Panc1 (cell line): ENCODE results near the gene USP40. TPM values are rescaled to one million over a fixed set of nuclear protein-coding genes. Genes with fewer than 3 reads are reported as not detected.

Experiments
- ATAC-seq: fragments of 200-7000 bp; cut with Tn5 transposase; 2 replicates; pipeline ENCODE4 v1.9.1; 2020; ENCODE audit warnings: mild to moderate bottlenecking, moderate library complexity
- BruUV-seq: library from RNA; stranded (reverse); fragments of 400-500 nt; replicated peaks from 2 replicates; lab custom pipeline; 2021; lab: Mats Ljungman, UMichigan
- CTCF ChIA-PET: fragments of 300-600 bp; sonication (Branson Sonifier 250); formaldehyde crosslinking; loops from one replicate; lab custom pipeline; 2022; ENCODE audit warnings: antibody characterized with exemption; lab: Charles Lee
- POLR2A ChIA-PET: fragments of 300-600 bp; sonication (Branson Sonifier 250); formaldehyde crosslinking; loops from one replicate; lab custom pipeline; 2022; ENCODE audit warnings: antibody characterized with exemption; lab: Charles Lee
- DNase-seq: peaks from one replicate; pipeline ENCODE4 v3.0.0-alpha.2; 2010; ENCODE audit warnings: low read depth, low spot score
- H3K27ac ChIP-seq: 2 replicates; pipeline ENCODE4 v1.5.1; 2011; ENCODE audit warnings: mild to moderate bottlenecking, low read length, inconsistent platforms
- H3K27me3 ChIP-seq: fragments of 200-500 bp; sonication (Bioruptor generic); 2 replicates; pipeline ENCODE4 v1.6.0; 2014; ENCODE audit warnings: low read length, inconsistent platforms; ENCODE audit not compliant: control insufficient read depth, insufficient read depth
- H3K36me3 ChIP-seq: fragments of 200-500 bp; sonication (Bioruptor generic); 2 replicates; pipeline ENCODE4 v1.5.1; 2014; ENCODE audit warnings: inconsistent platforms, mild to moderate bottlenecking, low read length, moderate library complexity; ENCODE audit not compliant: control insufficient read depth, insufficient read depth
- H3K4me1 ChIP-seq: 2 replicates; pipeline ENCODE4 v1.5.1; 2011; ENCODE audit warnings: inconsistent platforms, mild to moderate bottlenecking, low read length, moderate library complexity; ENCODE audit not compliant: control insufficient read depth, insufficient read depth
- H3K4me3 ChIP-seq, 2 experiments: 2 replicates each; pipeline ENCODE4 v1.5.1; 2011 to 2012; ENCODE audit warnings: low read depth in 2 of 2, low read length in 2 of 2, mild to moderate bottlenecking in 2 of 2, inconsistent platforms in 1 of 2, moderate library complexity in 1 of 2
- H3K9me3 ChIP-seq: fragments of 200-500 bp; sonication (Bioruptor generic); 2 replicates; pipeline ENCODE4 v1.5.1; 2014; ENCODE audit warnings: low read depth, mild to moderate bottlenecking, inconsistent platforms, low read length, moderate library complexity; ENCODE audit not compliant: control insufficient read depth, insufficient read depth
- POLR2AphosphoS5 ChIP-seq: IDR thresholded peaks from 2 replicates; pipeline ENCODE4 v1.6.1; 2012; ENCODE audit warnings: mild to moderate bottlenecking, low read depth, low read length, moderate library complexity
- SIN3A ChIP-seq: IDR thresholded peaks from 2 replicates; pipeline ENCODE4 v1.6.1; 2012; ENCODE audit warnings: low read depth, mild to moderate bottlenecking, low read length, moderate library complexity, borderline replicate concordance; ENCODE audit not compliant: insufficient read depth
- TCF7L2 ChIP-seq: IDR thresholded peaks from 2 replicates; pipeline ENCODE4 v1.6.1; 2011; ENCODE audit warnings: mild to moderate bottlenecking, low read depth, low read length, inconsistent platforms
- in situ Hi-C: cut with HindIII; loops from 2 replicates; pipeline ENCODE4 v1.10.0; 2016; ENCODE audit warnings: low sequenced_read_pairs, low pct_unique_long_range_greater_than_20kb
- intact Hi-C: fragments of 100-400 bp; cut with micrococcal nuclease; formaldehyde crosslinking; loops from one replicate; pipeline ENCODE4 v1.10.0; 2022; ENCODE audit not compliant: unreplicated experiment
- total RNA-seq: library from RNA; stranded (reverse); gene quantifications from one replicate; pipeline ENCODE4 v1.2.1, GENCODE V29; 2021; ENCODE audit not compliant: unreplicated experiment
- TF ChIP-seq, protein P1 (sequence below): fragments of 450-650 bp; IDR thresholded peaks from 2 replicates; pipeline ENCODE4 v1.5.1; 2017; ENCODE audit warnings: mild to moderate bottlenecking
- TF ChIP-seq, protein P2 (sequence below), 2 experiments: IDR thresholded peaks; 2 replicates each; pipeline ENCODE4 v1.6.1; 2011 to 2012; ENCODE audit warnings: low read depth in 2 of 2, control low read depth in 1 of 2, low read length in 1 of 2, mild to moderate bottlenecking in 1 of 2, moderate library complexity in 1 of 2; ENCODE audit not compliant: insufficient read depth in 1 of 2

Gene USP40
- total RNA-seq, 1 experiment from 2014 or later: 26.6 TPM

GRCh38 chr2:233464056-233464455 lies 102.5 kb downstream of the USP40 start:
- BruUV-seq: no TSS peak
- no peak overlapping the region for H3K4me3 ChIP-seq
- intact Hi-C loops (no loop called here), in situ Hi-C loops (no loop called here)
- H3K27ac ChIP-seq: no peak overlapping the region
- no peaks in the 10 kb centered on the region for H3K27me3 ChIP-seq
- ChIA-PET CTCF (no interaction called here), POLR2A (no interaction called here)
- no peaks in the 10 kb centered on the region for H3K9me3 ChIP-seq
- ATAC-seq (no peak), DNase-seq (no peak)
- H3K36me3 ChIP-seq: peaks cover 25% of the 10 kb centered on the region
- TF ChIP-seq, protein P1, sequence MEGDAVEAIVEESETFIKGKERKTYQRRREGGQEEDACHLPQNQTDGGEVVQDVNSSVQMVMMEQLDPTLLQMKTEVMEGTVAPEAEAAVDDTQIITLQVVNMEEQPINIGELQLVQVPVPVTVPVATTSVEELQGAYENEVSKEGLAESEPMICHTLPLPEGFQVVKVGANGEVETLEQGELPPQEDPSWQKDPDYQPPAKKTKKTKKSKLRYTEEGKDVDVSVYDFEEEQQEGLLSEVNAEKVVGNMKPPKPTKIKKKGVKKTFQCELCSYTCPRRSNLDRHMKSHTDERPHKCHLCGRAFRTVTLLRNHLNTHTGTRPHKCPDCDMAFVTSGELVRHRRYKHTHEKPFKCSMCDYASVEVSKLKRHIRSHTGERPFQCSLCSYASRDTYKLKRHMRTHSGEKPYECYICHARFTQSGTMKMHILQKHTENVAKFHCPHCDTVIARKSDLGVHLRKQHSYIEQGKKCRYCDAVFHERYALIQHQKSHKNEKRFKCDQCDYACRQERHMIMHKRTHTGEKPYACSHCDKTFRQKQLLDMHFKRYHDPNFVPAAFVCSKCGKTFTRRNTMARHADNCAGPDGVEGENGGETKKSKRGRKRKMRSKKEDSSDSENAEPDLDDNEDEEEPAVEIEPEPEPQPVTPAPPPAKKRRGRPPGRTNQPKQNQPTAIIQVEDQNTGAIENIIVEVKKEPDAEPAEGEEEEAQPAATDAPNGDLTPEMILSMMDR: no peak
- TF ChIP-seq POLR2AphosphoS5: no peak
- TF ChIP-seq TCF7L2: no peak
- TF ChIP-seq SIN3A: no peak
- TF ChIP-seq, protein P2, sequence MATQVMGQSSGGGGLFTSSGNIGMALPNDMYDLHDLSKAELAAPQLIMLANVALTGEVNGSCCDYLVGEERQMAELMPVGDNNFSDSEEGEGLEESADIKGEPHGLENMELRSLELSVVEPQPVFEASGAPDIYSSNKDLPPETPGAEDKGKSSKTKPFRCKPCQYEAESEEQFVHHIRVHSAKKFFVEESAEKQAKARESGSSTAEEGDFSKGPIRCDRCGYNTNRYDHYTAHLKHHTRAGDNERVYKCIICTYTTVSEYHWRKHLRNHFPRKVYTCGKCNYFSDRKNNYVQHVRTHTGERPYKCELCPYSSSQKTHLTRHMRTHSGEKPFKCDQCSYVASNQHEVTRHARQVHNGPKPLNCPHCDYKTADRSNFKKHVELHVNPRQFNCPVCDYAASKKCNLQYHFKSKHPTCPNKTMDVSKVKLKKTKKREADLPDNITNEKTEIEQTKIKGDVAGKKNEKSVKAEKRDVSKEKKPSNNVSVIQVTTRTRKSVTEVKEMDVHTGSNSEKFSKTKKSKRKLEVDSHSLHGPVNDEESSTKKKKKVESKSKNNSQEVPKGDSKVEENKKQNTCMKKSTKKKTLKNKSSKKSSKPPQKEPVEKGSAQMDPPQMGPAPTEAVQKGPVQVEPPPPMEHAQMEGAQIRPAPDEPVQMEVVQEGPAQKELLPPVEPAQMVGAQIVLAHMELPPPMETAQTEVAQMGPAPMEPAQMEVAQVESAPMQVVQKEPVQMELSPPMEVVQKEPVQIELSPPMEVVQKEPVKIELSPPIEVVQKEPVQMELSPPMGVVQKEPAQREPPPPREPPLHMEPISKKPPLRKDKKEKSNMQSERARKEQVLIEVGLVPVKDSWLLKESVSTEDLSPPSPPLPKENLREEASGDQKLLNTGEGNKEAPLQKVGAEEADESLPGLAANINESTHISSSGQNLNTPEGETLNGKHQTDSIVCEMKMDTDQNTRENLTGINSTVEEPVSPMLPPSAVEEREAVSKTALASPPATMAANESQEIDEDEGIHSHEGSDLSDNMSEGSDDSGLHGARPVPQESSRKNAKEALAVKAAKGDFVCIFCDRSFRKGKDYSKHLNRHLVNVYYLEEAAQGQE (IDR thresholded peaks at IDR 0.05; ENCODE audit: insufficient read depth in 1 of 2, low read depth in 2 of 2, low read length in 1 of 2): no peak
- H3K4me1 ChIP-seq: no peaks in the 10 kb centered on the region

GRCh38 chr2:233463586-233463985 lies 103.0 kb downstream of the USP40 start:
- no TSS peak for BruUV-seq
- peaks cover 24% of the 10 kb centered on the region for H3K36me3 ChIP-seq

More at GRCh38 chr2:233463586-233463985, 103.0 kb downstream of the USP40 start:
- intact Hi-C loops: no loop called here
- Histone ChIP-seq H3K9me3 (no peaks in the 10 kb centered on the region), H3K27ac (no peak overlapping the region), H3K4me1 (no peaks in the 10 kb centered on the region), H3K27me3 (no peaks in the 10 kb centered on the region), H3K4me3 (no peak overlapping the region)
- ChIA-PET CTCF (no interaction called here), POLR2A (no interaction called here)
- in situ Hi-C loops: no loop called here
- no peak for TF ChIP-seq TCF7L2
- no peak for TF ChIP-seq SIN3A
- TF ChIP-seq POLR2AphosphoS5: no peak
- TF ChIP-seq, protein P2 (IDR thresholded peaks at IDR 0.05; ENCODE audit: insufficient read depth in 1 of 2, low read depth in 2 of 2, low read length in 1 of 2): no peak
- TF ChIP-seq, protein P1: no peak
- DNase-seq: no peak
- ATAC-seq: no peak
